Raji (cell line): ENCODE measurements around the gene MPPED1.

Source experiments
- POLR2A ChIP-seq: IDR thresholded peaks from 2 replicates; pipeline ENCODE4 v1.6.1; 2011; ENCODE audit warnings: low read depth, low read length, control low read depth; ENCODE audit not compliant: insufficient read depth

The MPPED1 gene

DNA sequence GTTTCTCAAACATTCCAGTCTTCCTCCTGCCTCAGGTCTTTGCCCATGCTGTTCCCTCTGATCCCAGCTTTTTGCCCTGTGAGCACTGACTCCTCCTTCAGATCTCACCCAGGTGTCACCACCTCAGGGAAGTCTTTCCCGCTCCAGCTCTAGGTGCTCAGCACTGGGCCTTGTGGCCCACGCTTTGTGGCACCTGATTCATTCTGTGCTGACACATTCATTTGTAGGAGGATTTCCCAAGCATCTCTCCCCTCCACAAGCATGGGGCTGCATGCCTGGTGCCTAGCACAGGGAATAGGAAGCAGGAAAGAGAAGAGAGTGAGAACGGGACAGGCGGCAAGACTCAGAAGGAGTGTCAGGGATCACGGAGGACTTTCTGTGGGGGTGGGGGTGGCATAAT lies 17.6 kb downstream of the MPPED1 start:
- TF ChIP-seq POLR2A, result no peak

GRCh38 chr22:43431808-43432554 lies 20.2 kb downstream of the MPPED1 start:
- TF ChIP-seq POLR2A, result no peak

DNA sequence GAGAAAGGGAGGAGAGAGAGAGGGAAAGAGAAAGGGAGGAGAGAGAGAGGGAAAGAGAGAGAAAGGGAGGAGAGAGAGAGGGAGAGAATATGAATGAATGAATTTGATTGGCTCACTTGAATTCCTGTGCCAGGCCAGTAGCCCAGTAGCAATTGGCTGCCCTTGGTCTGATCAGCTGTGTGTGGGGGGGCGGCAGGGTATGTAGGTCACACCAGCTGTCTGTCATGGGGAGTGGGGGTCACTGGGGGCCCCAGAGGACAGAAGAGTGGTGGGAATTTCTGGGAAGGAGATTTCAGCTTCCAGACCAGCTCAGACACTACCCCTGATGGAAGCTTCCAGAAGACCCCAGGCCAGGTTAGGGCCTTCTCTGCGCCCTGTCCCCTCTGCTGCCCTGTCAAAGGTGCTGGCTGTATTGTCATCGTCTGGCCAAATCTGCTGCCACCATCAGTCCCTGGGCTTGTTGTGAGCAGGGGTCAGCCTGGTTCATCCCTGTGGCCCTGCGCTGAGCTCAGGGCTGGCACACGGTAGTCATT lies 21.1 kb downstream of the MPPED1 start:
- no peak for TF ChIP-seq POLR2A

GRCh38 chr22:43433451-43434274 lies 21.8 kb downstream of the MPPED1 start:
- no peak for TF ChIP-seq POLR2A

- TF ChIP-seq POLR2A, result no peak
These were observed 22.6 kb downstream of the MPPED1 start for GRCh38 chr22:43434275-43434927.

- TF ChIP-seq POLR2A, result no peak
These were observed 23.1 kb downstream of the MPPED1 start for GRCh38 chr22:43434928-43435311.

- TF ChIP-seq POLR2A, result no peak
These were observed 24.3 kb downstream of the MPPED1 start for GRCh38 chr22:43435851-43436811.

- TF ChIP-seq POLR2A, result no peak
These were observed 25.1 kb downstream of the MPPED1 start for GRCh38 chr22:43436868-43437267.

- TF ChIP-seq POLR2A, result no peak
These were observed 26.2 kb downstream of the MPPED1 start for GRCh38 chr22:43437871-43438475.

DNA sequence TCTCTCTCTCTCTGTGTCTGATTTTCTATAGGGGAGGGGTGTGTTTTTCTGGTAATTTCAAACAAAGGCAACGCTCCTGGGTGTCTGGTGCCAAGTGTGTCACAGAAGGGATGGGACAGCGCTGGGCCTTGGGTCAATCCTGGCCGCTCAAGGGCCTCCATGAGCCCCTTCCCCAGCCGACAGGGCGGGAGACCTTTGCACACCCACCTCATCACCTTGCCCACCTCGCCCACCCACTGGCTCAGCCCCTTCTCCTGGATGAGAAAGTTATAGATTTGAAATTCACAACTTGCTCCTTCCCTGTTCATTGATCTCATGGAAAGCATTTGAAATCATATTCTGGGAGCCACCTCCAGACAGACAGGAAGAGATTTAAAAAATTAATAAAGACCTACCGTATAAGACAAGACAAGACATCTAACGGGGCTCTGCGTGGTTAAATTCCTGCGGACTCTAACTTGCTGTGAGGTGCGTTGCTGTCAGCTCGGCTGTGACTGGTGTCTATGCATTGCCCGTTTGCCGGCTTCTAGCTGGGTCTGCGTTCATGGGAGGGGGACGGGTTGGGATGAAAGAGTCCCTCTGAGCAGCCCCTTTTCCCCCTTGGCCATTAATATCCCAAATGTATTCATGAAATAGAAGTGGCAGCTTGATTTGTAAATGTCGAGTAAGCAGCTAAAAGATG lies 27.0 kb downstream of the MPPED1 start:
- no peak for TF ChIP-seq POLR2A

DNA sequence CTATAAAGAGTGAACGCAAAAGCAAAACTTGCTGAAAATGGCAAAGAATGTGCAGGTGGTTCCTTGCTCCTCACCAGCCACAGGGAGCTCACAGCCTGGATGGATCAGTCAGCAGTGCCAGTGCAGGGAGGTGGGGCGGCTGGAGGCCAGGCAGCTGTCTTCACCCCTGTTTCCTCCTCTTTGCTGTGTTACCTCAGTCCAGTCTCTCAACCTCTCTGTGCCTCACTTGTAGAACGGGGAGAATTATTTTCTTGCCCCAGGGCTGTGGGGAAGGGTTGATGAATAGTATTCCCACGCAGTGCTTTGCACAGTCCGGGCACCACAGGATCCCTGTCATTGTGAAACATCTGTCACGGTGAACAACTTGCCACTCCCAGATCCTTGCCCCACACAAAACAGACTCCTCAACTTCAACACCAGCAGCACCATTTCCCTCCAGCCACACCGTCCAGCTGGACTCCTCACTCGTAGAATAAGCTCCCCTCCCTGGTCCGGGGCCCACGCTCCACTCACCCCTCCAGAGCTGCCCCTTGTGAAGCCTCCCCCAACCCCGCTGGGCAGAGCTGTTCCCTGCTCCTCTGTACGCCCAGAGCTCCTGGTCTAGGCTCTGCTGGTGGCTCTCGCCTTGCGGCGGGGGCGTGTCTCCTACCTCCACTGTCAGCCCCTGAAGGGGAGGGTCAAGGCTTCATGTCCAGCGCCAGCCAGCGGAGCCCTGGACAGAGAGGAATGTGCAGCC lies 27.7 kb downstream of the MPPED1 start:
- TF ChIP-seq POLR2A, result no peak

- TF ChIP-seq POLR2A, result no peak
These were observed 28.2 kb downstream of the MPPED1 start for GRCh38 chr22:43440104-43440387.

DNA sequence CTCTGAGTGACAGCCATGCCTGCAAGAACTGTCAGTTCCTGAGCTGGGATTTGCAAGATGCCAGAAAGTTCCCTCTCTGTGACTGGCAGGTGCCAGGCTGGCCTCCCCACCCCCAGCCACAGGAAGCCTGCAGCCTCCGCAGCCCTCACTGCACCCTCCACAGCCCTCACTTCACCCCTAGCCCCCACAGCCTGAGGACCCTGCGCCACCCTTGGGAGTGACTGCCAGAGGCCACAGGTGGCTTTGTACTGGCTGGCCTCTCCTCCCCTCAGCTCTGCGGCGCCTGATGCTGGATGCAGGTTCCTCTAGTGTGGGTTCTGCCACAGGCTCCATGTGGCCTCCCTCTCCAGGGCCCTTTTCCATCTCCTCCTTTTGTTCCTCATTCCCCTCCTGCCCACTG lies 28.7 kb downstream of the MPPED1 start:
- TF ChIP-seq POLR2A, result no peak

- no peak for TF ChIP-seq POLR2A
These were observed 29.4 kb downstream of the MPPED1 start for GRCh38 chr22:43441216-43441615.

- TF ChIP-seq POLR2A, result no peak
These were observed 29.9 kb downstream of the MPPED1 start for GRCh38 chr22:43441751-43442150.
